ENCODE data around the gene PAXX.

- TF ChIP-seq CTCF (IDR thresholded peaks at IDR 0.05) (no peak), POLR2AphosphoS5 (IDR thresholded peaks at IDR 0.05; ENCODE audit: low read depth, low read length) (no peak), REST (IDR thresholded peaks at IDR 0.05; ENCODE audit: insufficient read depth in 1 of 2, low read depth in 2 of 2, low read length in 1 of 2) (no peak), SIN3A (IDR thresholded peaks at IDR 0.05; ENCODE audit: borderline replicate concordance, insufficient read depth, low read depth, low read length) (no peak)
Observed at GRCh38 chr9:136955943-136956335, 36.3 kb upstream of the PAXX start.

Data from Panc1 (cell line).